NCI-H1694 (cell line): ENCODE data around the gene ZNF311.
"Not testable (repeated sequence)": the region's sequence is repeated elsewhere in the genome, so short reads cannot be mapped to it uniquely, and the experiment has no call there.

Source experiments
- DNase-seq: peaks from one replicate; lab custom pipeline; 2025; lab: John Stamatoyannopoulos, UW

Gene ZNF311

DNA sequence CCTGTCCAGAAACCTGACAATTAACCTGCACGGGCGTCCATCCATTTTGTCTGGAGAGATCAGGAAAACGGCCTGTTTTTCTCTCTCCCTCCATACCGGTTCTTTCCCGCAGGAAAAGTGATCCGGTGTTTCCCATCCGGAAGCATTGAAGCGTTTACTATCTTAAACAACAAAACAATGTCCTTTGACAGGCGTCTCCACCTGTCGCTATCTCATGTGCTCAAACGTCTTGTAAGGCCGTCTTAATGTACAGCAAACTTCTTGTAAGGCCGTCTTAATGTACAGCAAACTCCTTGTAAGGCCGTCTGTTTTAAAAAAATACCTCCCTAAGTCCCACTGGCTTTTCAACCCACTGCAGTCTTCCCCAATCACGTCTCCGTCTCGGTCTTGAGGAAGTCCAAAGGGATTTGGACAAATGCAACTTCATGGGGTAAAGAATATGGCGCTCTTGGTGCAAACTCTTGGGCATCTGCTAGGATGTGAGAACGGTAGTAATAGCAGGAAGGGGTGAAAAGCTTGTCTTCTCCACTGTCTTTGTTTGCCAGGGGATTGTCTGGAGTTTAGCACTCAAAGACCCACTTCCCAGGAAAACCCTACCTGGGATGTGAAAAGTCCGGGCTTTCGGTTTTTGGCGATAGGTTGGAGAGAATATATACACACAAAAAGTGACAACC is 51.4 kb downstream of the ZNF311 start:
- DNase-seq: peak; percentile 10

DNA sequence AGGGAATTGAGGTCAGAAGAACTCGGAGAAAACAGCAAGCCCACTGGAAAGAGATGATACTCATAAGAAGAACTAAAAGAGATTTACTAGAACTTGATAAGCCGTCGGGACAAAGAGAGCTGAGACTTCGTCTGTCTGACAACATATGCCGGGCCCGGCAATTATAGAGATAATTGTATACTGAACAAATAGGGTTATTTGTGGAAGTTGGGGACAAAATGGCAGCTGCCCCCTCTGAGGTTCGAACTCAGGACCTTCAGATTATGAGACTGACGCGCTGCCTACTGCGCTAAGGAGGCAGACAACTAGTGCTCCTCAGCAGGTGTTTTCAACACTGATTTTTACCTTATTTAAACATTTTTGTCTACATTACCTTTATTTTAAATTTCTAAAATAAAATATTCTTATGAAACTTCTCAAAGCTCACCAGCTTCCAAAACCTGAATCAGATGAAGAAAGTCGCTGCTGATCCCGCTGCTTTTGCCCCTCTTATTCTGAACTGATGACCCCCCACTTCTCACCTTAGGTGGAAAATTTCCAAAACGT is 52.0 kb downstream of the ZNF311 start:
- DNase-seq: peak; percentile 60

DNA sequence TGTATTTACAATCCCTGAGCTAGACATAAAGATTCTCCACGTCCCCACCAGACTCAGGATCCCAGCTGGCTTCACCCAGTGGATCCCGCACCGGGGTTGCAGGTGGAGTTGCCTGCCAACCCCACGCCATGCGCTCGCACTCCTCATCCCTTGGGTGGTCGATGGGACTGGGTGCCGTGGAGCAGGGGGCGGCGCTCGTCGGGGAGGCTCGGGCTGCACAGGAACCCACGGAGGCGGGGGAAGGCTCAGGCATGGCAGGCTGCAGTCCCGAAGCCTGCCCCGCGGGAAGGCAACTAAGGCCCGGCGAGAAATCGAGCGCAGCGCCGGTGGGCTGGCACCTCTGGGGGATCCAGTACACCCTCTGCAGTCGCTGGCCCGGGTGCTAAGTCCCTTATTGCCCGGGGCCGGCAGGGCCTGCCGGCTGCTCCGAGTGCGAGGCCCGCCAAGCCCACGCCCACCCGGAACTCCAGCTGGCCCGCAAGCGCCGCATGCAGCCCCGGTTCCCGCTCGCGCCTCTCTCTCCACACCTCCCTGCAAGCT is 55.4 kb downstream of the ZNF311 start:
- not testable (repeated sequence) for DNase-seq

DNA sequence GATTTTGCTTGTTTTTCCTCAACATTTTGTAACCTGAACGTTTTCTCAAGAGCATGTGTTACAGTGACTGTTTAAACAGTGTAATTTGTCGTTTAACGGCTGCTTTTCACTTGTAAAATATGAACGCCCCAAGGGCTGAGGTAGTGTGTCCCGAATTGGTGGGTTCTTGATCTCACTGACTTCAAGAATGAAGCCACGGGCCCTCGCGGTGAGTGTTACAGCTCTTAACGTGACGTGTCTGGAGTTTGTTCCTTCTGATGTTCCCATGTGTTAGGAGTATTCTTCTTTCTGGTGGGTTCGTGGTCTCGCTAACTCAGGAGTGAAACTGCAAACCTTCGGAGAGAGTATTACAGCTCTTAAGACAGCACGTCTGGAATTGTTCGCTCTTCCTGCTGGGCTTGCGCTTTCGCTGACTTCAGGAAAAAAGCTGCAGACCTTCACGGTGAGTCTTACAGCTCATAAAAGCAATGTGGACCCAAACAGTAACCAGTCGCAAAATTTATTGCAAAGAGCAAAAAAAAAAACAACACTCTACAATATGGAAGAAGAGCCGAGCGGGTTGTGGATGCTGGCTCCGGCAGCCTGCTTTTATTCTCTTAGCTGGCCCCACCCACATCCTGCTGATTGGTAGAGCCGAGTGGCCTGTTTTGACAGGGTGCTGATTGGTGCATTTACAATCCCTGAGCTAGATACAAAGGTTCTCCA is 56.2 kb downstream of the ZNF311 start:
- no peak for DNase-seq

DNA sequence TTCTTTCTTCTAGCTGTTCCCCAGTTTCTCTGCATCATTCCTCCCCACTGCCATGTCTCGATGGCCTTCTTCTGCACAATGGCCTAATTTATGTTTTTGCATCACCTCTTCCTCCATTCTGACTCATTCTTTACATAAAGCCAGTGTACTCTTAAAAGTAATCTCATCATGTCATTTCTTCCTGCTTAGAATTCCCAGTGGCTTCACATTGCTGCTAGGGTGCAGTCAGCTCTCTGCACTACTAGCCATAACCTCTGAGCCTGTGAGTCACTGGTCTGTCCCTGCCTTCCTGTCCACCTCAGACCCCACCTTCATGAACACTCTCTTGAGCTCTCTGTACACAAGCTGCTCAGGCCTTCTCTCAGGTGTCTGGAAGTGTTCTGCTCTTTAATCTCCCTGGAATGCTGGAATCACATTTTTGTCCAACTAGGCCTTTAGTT is 57.3 kb downstream of the ZNF311 start:
- DNase-seq: no peak

DNA sequence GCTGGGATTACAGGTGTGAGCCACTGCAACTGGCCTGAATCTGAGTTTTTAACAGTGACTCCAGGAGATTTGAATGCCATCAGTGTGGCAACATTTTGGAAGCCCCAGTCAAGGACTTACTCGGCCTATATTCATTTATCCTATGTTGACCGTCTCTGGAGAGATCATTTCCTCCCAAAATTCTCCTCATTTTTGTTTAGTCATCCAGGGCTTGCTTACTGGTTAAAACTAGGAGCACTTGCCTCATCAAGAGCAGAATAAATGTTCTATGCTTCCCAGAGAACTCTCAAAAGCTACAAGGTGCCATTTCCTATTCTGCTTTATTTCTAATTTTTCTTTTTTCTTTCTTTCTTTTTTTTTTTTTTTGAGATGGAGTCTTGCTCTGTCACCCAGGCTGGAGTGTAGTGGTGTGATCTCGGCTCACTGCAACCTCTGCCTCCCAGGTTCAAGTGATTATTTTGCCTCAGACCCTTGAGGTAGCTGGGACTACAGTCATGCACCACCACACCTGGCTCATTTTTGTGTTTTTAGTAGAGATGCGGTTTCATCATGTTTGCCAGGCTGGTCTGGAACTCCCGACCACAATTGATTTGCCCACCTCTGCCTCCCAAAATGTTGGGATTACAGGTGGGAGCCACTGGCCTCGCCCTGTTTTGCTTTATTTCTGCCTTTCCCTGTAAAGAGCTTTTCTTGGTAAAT is 57.9 kb downstream of the ZNF311 start:
- DNase-seq: no peak

DNA sequence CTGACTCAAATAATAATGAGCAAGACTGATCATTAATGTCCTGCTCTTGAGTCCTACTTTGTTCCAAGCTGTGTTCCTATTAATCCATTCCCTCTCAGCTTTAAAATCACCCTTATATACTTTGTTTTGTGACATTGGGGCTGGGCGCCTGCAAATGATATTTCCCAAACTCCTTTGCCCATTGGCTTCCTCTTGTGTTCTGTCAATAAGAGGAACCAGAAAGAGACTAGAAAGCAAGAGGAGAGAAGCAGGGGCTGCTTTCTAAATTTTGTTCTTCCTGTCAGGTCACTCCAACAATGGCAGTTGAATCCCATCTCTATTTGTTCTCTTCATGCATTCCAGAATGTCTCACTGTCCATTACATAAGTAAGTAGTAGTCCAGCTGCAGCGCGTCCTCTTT is 59.8 kb downstream of the ZNF311 start:
- DNase-seq: no peak
